ENCODE data around the gene ITPR1.

Gene ITPR1

GRCh38 chr3:4533489-4534443, 40.6 kb downstream of the ITPR1 start:
- DNase-seq (ENCODE audit: low read depth), result no peak

- no peak for DNase-seq (ENCODE audit: low read depth)
These were observed 41.8 kb downstream of the ITPR1 start for GRCh38 chr3:4534906-4535305.

DNA sequence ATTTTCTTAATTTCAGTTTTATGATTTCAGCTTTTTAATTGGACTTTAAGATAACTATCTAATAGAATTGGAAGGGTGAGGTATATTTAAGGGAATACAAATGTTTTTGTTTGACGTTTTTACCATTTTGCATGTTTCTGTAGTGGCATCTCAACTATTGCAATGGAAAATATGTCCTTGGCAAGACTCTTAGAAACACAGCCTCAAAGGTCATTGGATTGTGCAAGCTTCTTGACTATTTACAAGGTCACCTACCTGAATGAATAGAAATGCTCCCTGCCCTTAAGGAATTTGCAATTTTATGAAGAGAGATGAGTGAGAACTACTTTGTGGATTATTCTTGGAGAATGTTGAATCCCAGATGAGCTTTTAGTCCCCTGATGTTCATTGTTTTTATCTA, 43.1 kb downstream of the ITPR1 start:
- DNase-seq (ENCODE audit: low read depth), result no peak

- DNase-seq (ENCODE audit: low read depth), result no peak
These were observed 47.1 kb downstream of the ITPR1 start for GRCh38 chr3:4540267-4540666.

GRCh38 chr3:4543110-4543509, 50.0 kb downstream of the ITPR1 start:
- no peak for DNase-seq (ENCODE audit: low read depth)

- no peak for DNase-seq (ENCODE audit: low read depth)
These were observed 53.4 kb downstream of the ITPR1 start for GRCh38 chr3:4546346-4547178.

DNA sequence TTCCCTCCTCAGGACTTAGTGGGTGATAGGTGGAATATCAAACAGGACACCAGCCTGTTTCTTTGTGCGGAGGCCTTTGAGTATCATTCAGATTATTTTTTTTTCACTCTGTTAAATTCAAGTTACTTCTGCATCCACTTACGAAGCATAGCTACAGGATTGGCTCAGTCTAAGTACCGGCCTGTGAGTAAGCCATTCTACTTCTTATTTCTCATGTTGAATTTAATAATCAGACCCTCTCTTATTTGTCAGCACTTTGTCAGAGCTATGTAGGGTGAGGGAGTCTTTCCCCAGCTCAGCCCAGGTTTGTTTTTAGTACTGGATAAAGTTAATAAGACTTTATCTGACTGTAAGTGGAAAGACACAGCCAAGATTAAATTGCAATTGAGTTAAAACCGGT, 54.7 kb downstream of the ITPR1 start:
- no peak for DNase-seq (ENCODE audit: low read depth)

GRCh38 chr3:4548356-4548755, 55.2 kb downstream of the ITPR1 start:
- DNase-seq (ENCODE audit: low read depth), result no peak

DNA sequence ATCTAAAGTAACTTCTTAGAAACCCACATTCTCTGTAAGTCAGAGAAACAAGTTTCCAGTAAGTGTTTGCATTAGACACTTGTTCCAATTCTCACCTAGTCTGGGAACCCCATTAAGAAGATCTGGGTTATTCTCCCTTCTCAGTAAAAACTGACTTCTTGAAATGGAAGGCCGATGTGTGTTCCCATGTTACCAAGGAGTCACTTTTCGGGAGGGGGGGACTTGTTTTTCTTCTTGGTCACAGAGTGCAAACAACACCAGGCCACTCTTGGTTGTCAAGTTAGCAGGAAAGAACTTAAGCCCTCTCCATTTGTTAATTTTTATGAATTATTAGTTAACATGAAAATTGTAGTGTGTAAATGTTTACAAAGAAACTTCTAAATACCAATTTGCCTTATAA, 55.6 kb downstream of the ITPR1 start:
- DNase-seq (ENCODE audit: low read depth), result no peak

- DNase-seq (ENCODE audit: low read depth), result no peak
These were observed 56.7 kb downstream of the ITPR1 start for GRCh38 chr3:4549896-4550295.

DNA sequence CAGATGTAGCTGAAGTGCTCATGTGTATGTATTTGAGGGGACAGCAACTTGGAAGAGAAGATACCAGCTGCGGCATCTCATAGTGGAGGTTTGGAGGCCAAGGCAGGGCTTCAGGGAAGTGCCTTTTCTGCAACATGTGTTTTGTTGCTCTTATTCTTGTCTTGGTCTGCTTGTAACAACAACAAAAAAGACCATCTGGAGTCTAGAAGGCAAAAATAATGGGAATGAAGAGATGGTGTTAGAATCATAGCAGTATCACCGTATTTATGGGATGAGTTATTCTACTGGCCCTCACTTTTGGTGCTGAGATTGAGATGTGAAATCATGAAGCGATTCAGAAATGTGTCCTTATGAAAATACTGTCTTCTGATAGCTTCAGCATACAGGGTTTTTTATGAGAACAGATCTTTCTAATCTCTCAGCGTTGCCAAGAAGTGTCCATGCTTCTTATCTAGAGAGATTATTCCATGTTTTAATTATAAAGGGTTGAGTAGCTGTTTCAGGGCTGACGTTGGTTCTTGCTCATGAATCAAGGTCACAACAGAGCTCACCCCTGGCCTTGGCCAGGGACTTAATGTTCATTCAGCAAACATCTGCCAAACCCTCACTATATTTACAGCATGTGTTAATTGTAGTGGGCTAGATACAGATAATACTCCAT, 58.0 kb downstream of the ITPR1 start:
- DNase-seq (ENCODE audit: low read depth), result no peak

GRCh38 chr3:4551794-4552442, 58.8 kb downstream of the ITPR1 start:
- DNase-seq (ENCODE audit: low read depth), result no peak

DNA sequence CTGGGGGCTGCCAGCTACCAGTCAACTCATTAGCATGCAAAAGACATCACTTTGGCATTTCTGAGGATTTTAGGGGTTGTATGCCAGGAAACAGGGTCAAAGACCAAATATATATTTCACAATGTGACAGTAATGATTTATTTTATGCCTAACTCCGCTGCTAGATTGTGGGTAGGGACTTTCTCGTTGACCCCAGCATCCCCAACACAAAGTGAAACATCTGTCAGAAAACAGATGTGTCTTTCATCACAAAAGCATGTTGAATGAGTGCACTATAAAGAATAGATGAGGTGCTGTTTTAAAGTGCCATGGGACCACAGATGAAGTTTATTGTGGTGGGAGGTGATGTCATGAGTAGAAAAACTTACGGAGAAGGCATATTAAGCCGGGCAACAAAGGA, 59.7 kb downstream of the ITPR1 start:
- DNase-seq (ENCODE audit: low read depth), result no peak

GRCh38 chr3:4561661-4562060, 68.5 kb downstream of the ITPR1 start:
- DNase-seq (ENCODE audit: low read depth), result no peak

DNA sequence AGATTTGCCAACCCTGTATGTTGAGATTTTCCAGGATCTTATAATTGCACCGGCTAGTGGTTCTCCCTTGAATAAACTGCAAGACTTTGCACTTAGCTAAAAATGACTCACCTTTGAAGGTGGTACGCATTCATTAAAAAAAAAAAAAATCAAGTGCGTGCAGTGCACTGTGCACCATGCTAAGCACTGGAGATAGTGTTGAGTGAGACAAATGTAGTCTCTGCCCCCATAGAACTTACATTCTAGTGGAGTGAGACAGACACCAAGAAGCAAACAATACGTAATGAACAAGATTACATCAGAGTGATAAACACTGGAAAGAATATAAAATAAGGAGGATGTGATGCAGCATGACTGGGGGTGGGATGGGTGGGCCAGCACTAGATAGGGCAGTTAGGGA, 69.4 kb downstream of the ITPR1 start:
- no peak for DNase-seq (ENCODE audit: low read depth)

DNA sequence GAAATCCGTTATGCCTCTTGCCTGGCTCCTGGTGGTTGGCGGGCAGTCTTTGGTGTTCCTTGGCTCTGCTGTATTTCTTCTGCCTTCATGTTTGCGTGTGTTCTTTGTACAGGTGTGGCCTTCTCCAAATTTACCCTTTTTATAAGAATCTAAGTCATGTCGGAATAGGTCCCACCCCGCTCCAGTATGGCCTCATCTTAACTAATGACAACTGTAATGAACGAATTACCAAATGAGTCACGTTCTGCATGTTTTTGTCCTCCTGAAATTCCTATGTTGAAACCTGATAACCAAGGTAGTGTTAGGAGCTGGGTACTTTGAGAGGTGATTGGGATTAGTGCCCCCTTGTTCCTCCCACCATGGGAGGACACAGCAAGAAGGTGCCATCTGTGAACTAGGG, 71.1 kb downstream of the ITPR1 start:
- DNase-seq (ENCODE audit: low read depth), result no peak

DNA sequence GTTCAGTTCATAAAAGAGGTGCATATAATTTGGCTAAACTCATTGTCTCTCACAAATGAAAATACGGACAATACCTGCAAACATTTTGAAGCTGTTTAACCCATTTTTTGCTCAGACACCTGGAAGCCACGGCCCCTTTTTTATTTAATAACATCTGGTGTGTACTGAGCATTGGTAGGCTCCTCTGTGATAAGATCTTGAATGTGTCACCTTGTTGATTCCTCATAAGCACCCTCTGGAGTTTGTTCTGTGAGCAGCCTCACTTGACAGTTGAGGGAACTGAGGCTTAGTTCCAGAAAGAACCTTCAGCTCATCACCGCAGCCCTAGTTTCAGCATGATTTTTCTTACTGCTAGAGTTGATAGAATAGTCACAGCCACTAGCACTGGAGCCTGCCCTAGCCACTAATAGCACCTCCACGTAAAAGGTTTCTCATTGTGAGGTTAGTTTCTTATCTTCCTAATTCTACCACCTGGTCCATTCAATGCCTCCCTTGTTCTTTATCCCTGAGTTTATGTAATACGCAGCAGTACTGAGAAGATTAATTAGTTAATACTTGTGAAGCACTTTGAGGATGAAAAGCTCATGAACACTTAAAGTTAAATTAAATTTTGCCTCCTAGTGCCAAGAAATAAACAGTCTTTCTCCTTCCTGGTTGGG, 71.9 kb downstream of the ITPR1 start:
- no peak for DNase-seq (ENCODE audit: low read depth)

- no peak for DNase-seq (ENCODE audit: low read depth)
These were observed 72.8 kb downstream of the ITPR1 start for GRCh38 chr3:4565809-4566501.

DNA sequence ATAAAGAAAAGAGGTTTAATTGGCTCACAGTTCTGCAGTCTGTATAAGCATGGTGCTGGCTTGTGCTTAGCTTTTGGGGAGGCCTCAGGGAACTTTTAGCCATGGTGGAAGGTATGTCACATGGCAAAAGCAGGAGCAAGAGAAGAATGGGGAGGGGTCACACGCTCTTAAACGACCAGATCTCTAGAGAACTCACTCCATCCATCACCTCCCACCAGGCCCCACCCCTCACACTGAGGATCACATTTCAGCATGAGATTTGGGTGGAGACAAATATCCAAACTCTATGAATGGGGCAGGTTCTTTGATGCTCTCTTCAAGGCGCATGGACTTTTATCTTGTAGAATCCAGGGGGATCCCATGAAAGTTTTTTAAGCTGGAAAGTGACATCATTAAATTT, 75.7 kb downstream of the ITPR1 start:
- DNase-seq (ENCODE audit: low read depth), result no peak

GRCh38 chr3:4570840-4571621, 77.9 kb downstream of the ITPR1 start:
- DNase-seq (ENCODE audit: low read depth), result no peak
